Activated T-cell treated with anti-CD3 and anti-CD28 coated beads, Interleukin-2, amount 50 U/mL, for 24 hours (primary cell): ENCODE results near the gene EPB41L4B.

Experiments
- DNase-seq: peaks from one replicate; pipeline ENCODE4 v3.0.0-alpha.2; 2020
- H3K27ac Mint-ChIP-seq: 2 replicates; pipeline ENCODE4 v1.8.0; 2020; ENCODE audit warnings: mild to moderate bottlenecking, mixed read lengths
- H3K27me3 Mint-ChIP-seq: 2 replicates; pipeline ENCODE4 v1.8.0; 2020; ENCODE audit warnings: mixed read lengths
- H3K36me3 Mint-ChIP-seq: 2 replicates; pipeline ENCODE4 v1.8.0; 2020; ENCODE audit warnings: low read depth, mixed read lengths
- H3K4me1 Mint-ChIP-seq: 2 replicates; pipeline ENCODE4 v1.8.0; 2020; ENCODE audit warnings: low read depth, mixed read lengths
- H3K4me3 Mint-ChIP-seq: 2 replicates; pipeline ENCODE4 v1.8.0; 2020; ENCODE audit warnings: mild to moderate bottlenecking, moderate library complexity, mixed read lengths
- H3K9me3 Mint-ChIP-seq: 2 replicates; pipeline ENCODE4 v1.8.0; 2020; ENCODE audit warnings: mixed read lengths

EPB41L4B gene

GRCh38 chr9:109214414-109214813 is 106.4 kb downstream of the EPB41L4B start:
- no peak overlapping the region for H3K27ac Mint-ChIP-seq
- H3K27me3 Mint-ChIP-seq: peaks cover 19% of the 10 kb centered on the region
- no peak overlapping the region for H3K4me3 Mint-ChIP-seq
- no peaks in the 10 kb centered on the region for H3K9me3 Mint-ChIP-seq
- H3K36me3 Mint-ChIP-seq: no peaks in the 10 kb centered on the region
- H3K4me1 Mint-ChIP-seq: no peaks in the 10 kb centered on the region
- DNase-seq: no peak

- Mint-ChIP-seq H3K27ac (no peak overlapping the region), H3K27me3 (peaks cover 20% of the 10 kb centered on the region), H3K36me3 (no peaks in the 10 kb centered on the region), H3K4me3 (no peak overlapping the region), H3K9me3 (no peaks in the 10 kb centered on the region), H3K4me1 (no peaks in the 10 kb centered on the region)
- no peak for DNase-seq
Measured at GRCh38 chr9:109213285-109214121, 107.4 kb downstream of the EPB41L4B start.

- peaks cover 22% of the 10 kb centered on the region for H3K27me3 Mint-ChIP-seq
- no peaks in the 10 kb centered on the region for H3K36me3 Mint-ChIP-seq
- H3K4me1 Mint-ChIP-seq: no peaks in the 10 kb centered on the region
- no peak for DNase-seq
- no peak overlapping the region for H3K27ac Mint-ChIP-seq
- no peaks in the 10 kb centered on the region for H3K9me3 Mint-ChIP-seq
- H3K4me3 Mint-ChIP-seq: no peak overlapping the region
Measured at GRCh38 chr9:109212768-109213167, 108.1 kb downstream of the EPB41L4B start.

- no peak overlapping the region for H3K4me3 Mint-ChIP-seq
- H3K27me3 Mint-ChIP-seq: peaks cover 20% of the 10 kb centered on the region
- no peak overlapping the region for H3K27ac Mint-ChIP-seq
- no peaks in the 10 kb centered on the region for H3K9me3 Mint-ChIP-seq
- no peaks in the 10 kb centered on the region for H3K4me1 Mint-ChIP-seq
- no peaks in the 10 kb centered on the region for H3K36me3 Mint-ChIP-seq
- no peak for DNase-seq
Measured at GRCh38 chr9:109206670-109207069, 114.2 kb downstream of the EPB41L4B start.

GRCh38 chr9:109205526-109205925 is 115.3 kb downstream of the EPB41L4B start:
- H3K9me3 Mint-ChIP-seq: no peaks in the 10 kb centered on the region
- H3K36me3 Mint-ChIP-seq: no peaks in the 10 kb centered on the region
- H3K4me3 Mint-ChIP-seq: no peak overlapping the region
- H3K27ac Mint-ChIP-seq: no peak overlapping the region
- no peak for DNase-seq
- peaks cover 16% of the 10 kb centered on the region for H3K27me3 Mint-ChIP-seq
- H3K4me1 Mint-ChIP-seq: no peaks in the 10 kb centered on the region

- Mint-ChIP-seq H3K4me1 (no peaks in the 10 kb centered on the region), H3K36me3 (no peaks in the 10 kb centered on the region), H3K4me3 (no peak overlapping the region), H3K9me3 (no peaks in the 10 kb centered on the region), H3K27me3 (peaks cover 22% of the 10 kb centered on the region), H3K27ac (no peak overlapping the region)
- no peak for DNase-seq
Measured at GRCh38 chr9:109203761-109204360, 117.0 kb downstream of the EPB41L4B start.

GRCh38 chr9:109199676-109200075 is 121.2 kb downstream of the EPB41L4B start:
- Mint-ChIP-seq H3K36me3 (no peaks in the 10 kb centered on the region), H3K27me3 (peaks cover 13% of the 10 kb centered on the region)

GRCh38 chr9:109198736-109199382 is 122.0 kb downstream of the EPB41L4B start:
- H3K4me1 Mint-ChIP-seq: no peaks in the 10 kb centered on the region
- H3K27ac Mint-ChIP-seq: no peak overlapping the region
- no peaks in the 10 kb centered on the region for H3K9me3 Mint-ChIP-seq

More at GRCh38 chr9:109199676-109200075, 121.2 kb downstream of the EPB41L4B start:
- no peaks in the 10 kb centered on the region for H3K4me1 Mint-ChIP-seq
- no peak overlapping the region for H3K4me3 Mint-ChIP-seq
- no peak overlapping the region for H3K27ac Mint-ChIP-seq
- no peaks in the 10 kb centered on the region for H3K9me3 Mint-ChIP-seq
- DNase-seq: no peak

GRCh38 chr9:109193974-109194556 is 126.8 kb downstream of the EPB41L4B start:
- Mint-ChIP-seq H3K4me1 (no peaks in the 10 kb centered on the region), H3K27ac (no peak overlapping the region), H3K36me3 (no peaks in the 10 kb centered on the region), H3K9me3 (no peaks in the 10 kb centered on the region), H3K27me3 (peaks cover 6% of the 10 kb centered on the region), H3K4me3 (no peak overlapping the region)
- DNase-seq: no peak

More at GRCh38 chr9:109198736-109199382, 122.0 kb downstream of the EPB41L4B start:
- no peak overlapping the region for H3K4me3 Mint-ChIP-seq
- H3K36me3 Mint-ChIP-seq: no peaks in the 10 kb centered on the region
- peaks cover 13% of the 10 kb centered on the region for H3K27me3 Mint-ChIP-seq
- DNase-seq: no peak

- H3K27ac Mint-ChIP-seq: no peak overlapping the region
- no peak for DNase-seq
- no peaks in the 10 kb centered on the region for H3K4me1 Mint-ChIP-seq
- H3K4me3 Mint-ChIP-seq: no peak overlapping the region
- H3K36me3 Mint-ChIP-seq: no peaks in the 10 kb centered on the region
- no peaks in the 10 kb centered on the region for H3K27me3 Mint-ChIP-seq
- no peaks in the 10 kb centered on the region for H3K9me3 Mint-ChIP-seq
Measured at GRCh38 chr9:109192732-109193361, 128.0 kb downstream of the EPB41L4B start.

- Mint-ChIP-seq H3K36me3 (no peaks in the 10 kb centered on the region), H3K27ac (no peak overlapping the region), H3K9me3 (no peaks in the 10 kb centered on the region), H3K4me1 (no peaks in the 10 kb centered on the region), H3K4me3 (no peak overlapping the region), H3K27me3 (no peaks in the 10 kb centered on the region)
- no peak for DNase-seq
Measured at GRCh38 chr9:109191746-109192145, 129.1 kb downstream of the EPB41L4B start.

- no peaks in the 10 kb centered on the region for H3K36me3 Mint-ChIP-seq
- no peaks in the 10 kb centered on the region for H3K27me3 Mint-ChIP-seq
- no peaks in the 10 kb centered on the region for H3K4me1 Mint-ChIP-seq
- no peaks in the 10 kb centered on the region for H3K9me3 Mint-ChIP-seq
- H3K4me3 Mint-ChIP-seq: no peak overlapping the region
- DNase-seq: no peak
- no peak overlapping the region for H3K27ac Mint-ChIP-seq
Measured at GRCh38 chr9:109190151-109190550, 130.7 kb downstream of the EPB41L4B start.

GRCh38 chr9:109186857-109187520 is 133.9 kb downstream of the EPB41L4B start:
- H3K36me3 Mint-ChIP-seq: no peaks in the 10 kb centered on the region
- peaks cover 3% of the 10 kb centered on the region for H3K27me3 Mint-ChIP-seq
- H3K4me3 Mint-ChIP-seq: no peak overlapping the region
- no peaks in the 10 kb centered on the region for H3K9me3 Mint-ChIP-seq
- H3K4me1 Mint-ChIP-seq: peaks cover 2% of the 10 kb centered on the region
- H3K27ac Mint-ChIP-seq: no peak overlapping the region
- DNase-seq: no peak
